OCI-LY3 (cell line): Measurements from ENCODE around the gene RASA2.

Experiments used
- H2AFZ ChIP-seq: fragments of 200-600, 300-600 bp; shearing (Covaris generic); 2 replicates; pipeline ENCODE4 v1.6.0; 2014; ENCODE audit warnings: antibody characterized with exemption, low read depth, low read length
- H3K27ac ChIP-seq: fragments of 200-600, 300-600 bp; sonication (generic); 2 replicates; pipeline ENCODE4 v1.5.1; 2014; ENCODE audit warnings: mild to moderate bottlenecking, low read length, moderate library complexity, mixed read lengths
- H3K27me3 ChIP-seq: fragments of 200-600, 300-600 bp; sonication (generic); 2 replicates; pipeline ENCODE4 v1.6.1; 2014; ENCODE audit warnings: low read depth, low read length, mixed read lengths
- H3K36me3 ChIP-seq: fragments of 200-600, 300-600 bp; sonication (generic); replicated peaks from 2 replicates; pipeline ENCODE3; 2014; ENCODE audit warnings: low read depth, low read length, mixed read lengths
- H3K4me1 ChIP-seq: fragments of 300-600, 200-600 bp; sonication (generic); 2 replicates; pipeline ENCODE4 v1.6.1; 2014; ENCODE audit warnings: low read length, mixed read lengths
- H3K4me2 ChIP-seq: fragments of 200-600, 300-600 bp; sonication (generic); 2 replicates; pipeline ENCODE4 v1.6.1; 2014; ENCODE audit warnings: low read length, mixed read lengths
- H3K4me3 ChIP-seq: fragments of 300-600, 200-600 bp; sonication (generic); 2 replicates; pipeline ENCODE4 v1.5.1; 2014; ENCODE audit warnings: antibody characterized with exemption, mild to moderate bottlenecking, low read length, moderate library complexity
- H3K79me2 ChIP-seq: fragments of 300-600, 200-600 bp; shearing (Covaris generic); 2 replicates; pipeline ENCODE4 v1.6.1; 2014; ENCODE audit warnings: mild to moderate bottlenecking, low read length, mixed read lengths
- H3K9ac ChIP-seq: fragments of 300-600, 200-600 bp; shearing (Covaris generic); 2 replicates; pipeline ENCODE4 v1.6.0; 2014; ENCODE audit warnings: mild to moderate bottlenecking, low read length, moderate library complexity
- H3K9me3 ChIP-seq: fragments of 200-600, 300-600 bp; shearing (Covaris generic); 2 replicates; pipeline ENCODE4 v1.6.1; 2014; ENCODE audit warnings: low read length, mixed read lengths; ENCODE audit not compliant: insufficient read depth
- H4K20me1 ChIP-seq: fragments of 200-600, 300-600 bp; sonication (generic); 2 replicates; pipeline ENCODE4 v1.6.1; 2016; ENCODE audit warnings: low read length, mixed read lengths; ENCODE audit not compliant: insufficient read depth
- EZH2phosphoT487 ChIP-seq: fragments of 200-600 bp; shearing (Covaris generic); IDR thresholded peaks from 2 replicates; pipeline ENCODE4 v1.6.1; 2018; ENCODE audit warnings: antibody characterized with exemption, mixed run types, low read depth
- TF ChIP-seq, protein P1 (sequence below): fragments of 200-600, 300-600 bp; sonication (generic); IDR thresholded peaks from 2 replicates; pipeline ENCODE4 v1.5.1; 2014; ENCODE audit warnings: antibody characterized with exemption, low read length, low read depth

The RASA2 gene

DNA sequence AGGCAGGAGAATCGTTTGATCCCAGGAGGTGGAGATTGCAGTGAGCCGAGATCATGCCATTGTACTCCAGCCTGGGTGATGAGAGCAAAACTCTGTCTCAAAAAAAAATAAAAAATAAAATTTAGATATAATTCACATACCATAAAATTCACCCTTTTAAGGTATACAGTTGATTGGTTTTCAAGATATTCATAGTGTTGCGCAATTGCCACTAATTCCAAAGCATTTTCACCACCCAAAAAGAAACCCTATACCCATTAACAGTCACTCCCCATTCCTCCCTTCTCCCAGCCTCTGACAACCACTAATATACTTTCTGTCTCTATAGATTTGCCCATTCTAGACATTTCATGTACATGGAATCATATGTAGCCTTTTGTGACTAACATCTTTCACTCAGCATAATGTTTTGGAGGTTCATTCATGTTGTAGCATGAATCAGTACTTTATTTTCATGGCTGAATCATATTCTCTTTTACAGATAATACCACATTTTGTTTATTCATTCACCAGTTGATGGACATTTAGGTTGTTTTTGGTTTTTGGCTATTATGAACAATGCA lies 116.7 kb downstream of the RASA2 start:
- H3K79me2 ChIP-seq, result no peaks in the 10 kb centered on the region
- H3K9ac ChIP-seq, result no peak overlapping the region
- no peak overlapping the region for H3K27ac ChIP-seq
- no peaks in the 10 kb centered on the region for H4K20me1 ChIP-seq
- H3K4me3 ChIP-seq, result no peak overlapping the region
- peaks cover 23% of the 10 kb centered on the region for H3K36me3 ChIP-seq
- H3K27me3 ChIP-seq, result no peaks in the 10 kb centered on the region
- H3K4me2 ChIP-seq, result no peak overlapping the region
- TF ChIP-seq, protein P1, sequence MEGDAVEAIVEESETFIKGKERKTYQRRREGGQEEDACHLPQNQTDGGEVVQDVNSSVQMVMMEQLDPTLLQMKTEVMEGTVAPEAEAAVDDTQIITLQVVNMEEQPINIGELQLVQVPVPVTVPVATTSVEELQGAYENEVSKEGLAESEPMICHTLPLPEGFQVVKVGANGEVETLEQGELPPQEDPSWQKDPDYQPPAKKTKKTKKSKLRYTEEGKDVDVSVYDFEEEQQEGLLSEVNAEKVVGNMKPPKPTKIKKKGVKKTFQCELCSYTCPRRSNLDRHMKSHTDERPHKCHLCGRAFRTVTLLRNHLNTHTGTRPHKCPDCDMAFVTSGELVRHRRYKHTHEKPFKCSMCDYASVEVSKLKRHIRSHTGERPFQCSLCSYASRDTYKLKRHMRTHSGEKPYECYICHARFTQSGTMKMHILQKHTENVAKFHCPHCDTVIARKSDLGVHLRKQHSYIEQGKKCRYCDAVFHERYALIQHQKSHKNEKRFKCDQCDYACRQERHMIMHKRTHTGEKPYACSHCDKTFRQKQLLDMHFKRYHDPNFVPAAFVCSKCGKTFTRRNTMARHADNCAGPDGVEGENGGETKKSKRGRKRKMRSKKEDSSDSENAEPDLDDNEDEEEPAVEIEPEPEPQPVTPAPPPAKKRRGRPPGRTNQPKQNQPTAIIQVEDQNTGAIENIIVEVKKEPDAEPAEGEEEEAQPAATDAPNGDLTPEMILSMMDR, result no peak
- no peak for TF ChIP-seq EZH2phosphoT487
- H3K9me3 ChIP-seq, result 0 out of 2 replicates have a peak, but pooled peaks cover 11% of the 10 kb centered on the region
- no peaks in the 10 kb centered on the region for H3K4me1 ChIP-seq
- H2AFZ ChIP-seq, result no peak overlapping the region

DNA sequence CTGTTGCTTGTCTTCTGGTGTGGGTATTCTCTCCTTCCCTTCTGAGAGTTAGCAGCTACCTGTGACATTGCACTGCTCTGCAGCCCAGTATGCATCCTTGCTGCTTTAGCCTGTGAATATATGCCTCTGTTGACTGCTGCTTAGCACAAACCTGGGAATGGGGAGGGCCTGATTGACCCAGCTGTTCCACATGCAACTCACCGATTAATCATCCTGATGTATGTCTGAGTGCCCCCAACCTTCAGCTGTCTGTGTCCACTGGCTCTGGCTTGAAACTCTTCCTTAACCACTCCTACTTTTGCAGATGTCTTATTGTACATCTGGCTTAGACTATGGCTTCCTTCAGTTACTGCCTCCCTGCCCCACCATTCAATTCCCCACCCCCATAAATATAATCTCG lies 119.1 kb downstream of the RASA2 start:
- Histone ChIP-seq H3K4me3 (no peak overlapping the region), H3K4me1 (no peaks in the 10 kb centered on the region), H3K79me2 (no peaks in the 10 kb centered on the region), H3K9me3 (0 out of 2 replicates have a peak, but pooled peaks cover 11% of the 10 kb centered on the region), H3K36me3 (peaks cover 20% of the 10 kb centered on the region), H2AFZ (no peak overlapping the region), H3K4me2 (no peak overlapping the region), H3K27me3 (no peaks in the 10 kb centered on the region), H3K9ac (no peak overlapping the region), H3K27ac (no peak overlapping the region), H4K20me1 (no peaks in the 10 kb centered on the region)
- TF ChIP-seq, protein P1, result no peak
- no peak for TF ChIP-seq EZH2phosphoT487

DNA sequence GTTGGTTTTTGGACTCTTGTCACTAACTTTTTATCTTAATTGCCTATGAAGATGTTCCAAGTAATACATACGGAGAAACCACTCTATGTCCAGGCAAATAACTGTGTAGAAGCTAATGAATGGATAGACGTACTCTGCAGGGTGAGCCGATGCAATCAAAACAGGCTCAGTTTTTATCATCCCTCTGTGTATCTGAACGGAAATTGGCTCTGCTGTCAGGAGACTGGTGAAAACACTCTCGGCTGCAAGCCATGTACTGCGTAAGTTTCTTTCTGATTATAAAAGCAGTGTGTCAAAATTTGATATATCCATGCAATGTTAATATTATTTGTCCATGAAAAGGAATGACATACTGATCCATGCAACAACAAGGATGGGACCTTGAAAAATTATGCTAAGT lies 121.6 kb downstream of the RASA2 start:
- TF ChIP-seq EZH2phosphoT487, result no peak
- TF ChIP-seq, protein P1, result no peak
- H3K36me3 ChIP-seq, result peaks cover 5% of the 10 kb centered on the region
- no peaks in the 10 kb centered on the region for H3K9me3 ChIP-seq
- H3K4me2 ChIP-seq, result no peak overlapping the region
- H3K27me3 ChIP-seq, result no peaks in the 10 kb centered on the region
- no peak overlapping the region for H3K9ac ChIP-seq
- H3K4me1 ChIP-seq, result no peaks in the 10 kb centered on the region
- no peaks in the 10 kb centered on the region for H4K20me1 ChIP-seq
- no peaks in the 10 kb centered on the region for H3K79me2 ChIP-seq
- H2AFZ ChIP-seq, result no peak overlapping the region
- no peak overlapping the region for H3K4me3 ChIP-seq
- no peak overlapping the region for H3K27ac ChIP-seq

DNA sequence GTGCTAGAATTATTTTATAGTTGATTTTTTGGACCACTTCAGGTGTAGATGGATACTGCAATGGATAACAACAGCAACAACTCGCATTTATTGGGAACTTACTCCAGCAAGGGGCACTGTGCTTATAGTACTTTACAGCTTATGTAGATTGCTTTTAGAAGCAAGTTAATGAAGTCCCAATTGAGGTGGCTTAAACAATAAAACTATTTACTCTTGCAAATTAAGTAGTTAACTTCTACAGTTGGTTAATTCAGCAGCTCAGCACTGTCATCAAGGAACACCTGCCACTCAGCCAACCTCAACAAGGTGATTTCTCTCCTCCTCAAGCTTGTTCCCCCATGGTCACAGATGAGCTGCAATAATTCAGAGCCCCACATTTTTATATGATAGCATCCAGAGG lies 124.1 kb downstream of the RASA2 start:
- Histone ChIP-seq H3K4me3 (no peak overlapping the region), H4K20me1 (no peaks in the 10 kb centered on the region), H3K36me3 (peaks cover 5% of the 10 kb centered on the region), H2AFZ (no peak overlapping the region), H3K4me2 (no peak overlapping the region), H3K9ac (no peak overlapping the region), H3K27me3 (no peaks in the 10 kb centered on the region), H3K27ac (no peak overlapping the region), H3K4me1 (no peaks in the 10 kb centered on the region), H3K79me2 (no peaks in the 10 kb centered on the region), H3K9me3 (no peaks in the 10 kb centered on the region)
- TF ChIP-seq, protein P1, result no peak
- no peak for TF ChIP-seq EZH2phosphoT487
